WTC11 (cell line): ENCODE data around the gene RAC2. TPM values are rescaled to one million over a fixed set of nuclear protein-coding genes. Genes with fewer than 3 reads are reported as not detected.

Source experiments
- ATAC-seq: fragments of 200-7000 bp; cut with Tn5 transposase; 2 replicates; pipeline ENCODE4 v1.10.0; 2021; ENCODE audit warnings: mild to moderate bottlenecking, moderate library complexity
- CTCF ChIA-PET: fragments of 300-600 bp; sonication (Branson Sonifier 250); formaldehyde crosslinking; loops from one replicate; lab custom pipeline; 2021; ENCODE audit warnings: antibody characterized with exemption; lab: Charles Lee
- POLR2A ChIA-PET: fragments of 350-600 bp; sonication (Branson Sonifier 250); formaldehyde crosslinking; loops from one replicate; lab custom pipeline; 2021; ENCODE audit warnings: antibody characterized with exemption; lab: Charles Lee
- DNase-seq: peaks from one replicate; pipeline ENCODE4 v3.0.0; 2021; ENCODE audit warnings: low spot score
- H3K27ac Mint-ChIP-seq: 2 replicates; pipeline ENCODE4 v1.8.0; 2021; ENCODE audit warnings: mixed read lengths
- H3K27me3 Mint-ChIP-seq: 2 replicates; pipeline ENCODE4 v1.8.0; 2021; ENCODE audit warnings: low read depth, mild to moderate bottlenecking, moderate library complexity, mixed read lengths
- H3K36me3 Mint-ChIP-seq: 2 replicates; pipeline ENCODE4 v1.8.0; 2021; ENCODE audit warnings: mixed read lengths
- H3K4me1 Mint-ChIP-seq: 2 replicates; pipeline ENCODE4 v1.8.0; 2022; ENCODE audit warnings: mixed read lengths
- H3K4me3 Mint-ChIP-seq: 2 replicates; pipeline ENCODE4 v1.8.0; 2021; ENCODE audit warnings: mild to moderate bottlenecking, moderate library complexity, mixed read lengths
- H3K9me3 Mint-ChIP-seq: 2 replicates; pipeline ENCODE4 v1.8.0; 2021; ENCODE audit warnings: mixed read lengths
- AFF4 ChIP-seq: sonication (generic); formaldehyde crosslinking; IDR thresholded peaks from 2 replicates; pipeline ENCODE4 v1.8.1; 2023; ENCODE audit warnings: mild to moderate bottlenecking, missing genetic modification reagents, borderline replicate concordance
- ATF3 ChIP-seq: sonication (generic); formaldehyde crosslinking; conservative IDR thresholded peaks from 2 replicates; pipeline ENCODE4 v1.8.1; 2022; ENCODE audit warnings: mild to moderate bottlenecking, missing genetic modification reagents
- CTCF ChIP-seq: fragments of 200-600 bp; IDR thresholded peaks from 2 replicates; pipeline ENCODE4 v1.8.0; 2022; ENCODE audit warnings: antibody characterized with exemption
- E2F1 ChIP-seq: sonication (generic); formaldehyde crosslinking; IDR thresholded peaks from 2 replicates; pipeline ENCODE4 v1.8.0; 2022; ENCODE audit warnings: mild to moderate bottlenecking, missing genetic modification reagents
- E2F4 ChIP-seq: sonication (generic); formaldehyde crosslinking; IDR thresholded peaks from 2 replicates; pipeline ENCODE4 v1.8.1; 2022; ENCODE audit warnings: low read depth, mild to moderate bottlenecking, moderate library complexity, missing genetic modification reagents, borderline replicate concordance
- ELF4 ChIP-seq: sonication (generic); formaldehyde crosslinking; IDR thresholded peaks from 2 replicates; pipeline ENCODE4 v1.8.1; 2022; ENCODE audit warnings: low read depth, mild to moderate bottlenecking, moderate library complexity, missing genetic modification reagents
- GRHL2 ChIP-seq: fragments of 250-450 bp; sonication (Bioruptor Pico); IDR thresholded peaks from 2 replicates; pipeline ENCODE4 v1.8.0; 2022; ENCODE audit warnings: mild to moderate bottlenecking, moderate library complexity; ENCODE audit not compliant: insufficient replicate concordance, severe bottlenecking
- MLX ChIP-seq: sonication (generic); formaldehyde crosslinking; IDR thresholded peaks from 2 replicates; pipeline ENCODE4 v1.8.1; 2023; ENCODE audit warnings: mild to moderate bottlenecking, missing genetic modification reagents, moderate library complexity
- NR3C1 ChIP-seq: sonication (generic); formaldehyde crosslinking; conservative IDR thresholded peaks from 2 replicates; pipeline ENCODE4 v1.8.1; 2023; ENCODE audit warnings: low read depth, mild to moderate bottlenecking, missing genetic modification reagents
- SMAD4 ChIP-seq: sonication (generic); formaldehyde crosslinking; IDR thresholded peaks from 2 replicates; pipeline ENCODE4 v1.8.0; 2022; ENCODE audit warnings: mild to moderate bottlenecking, missing genetic modification reagents
- SP1 ChIP-seq: sonication (generic); formaldehyde crosslinking; conservative IDR thresholded peaks from 2 replicates; pipeline ENCODE4 v1.8.1; 2022; ENCODE audit warnings: missing genetic modification reagents
- TEAD1 ChIP-seq: sonication (generic); formaldehyde crosslinking; IDR thresholded peaks from 2 replicates; pipeline ENCODE4 v1.8.0; 2022; ENCODE audit warnings: mild to moderate bottlenecking, missing genetic modification reagents
- ZMAT4 ChIP-seq: fragments of 250-450 bp; sonication (Bioruptor Pico); IDR thresholded peaks from 2 replicates; pipeline ENCODE4 v1.9.0; 2021; ENCODE audit warnings: mild to moderate bottlenecking
- ZNF263 ChIP-seq: sonication (generic); formaldehyde crosslinking; IDR thresholded peaks from 2 replicates; pipeline ENCODE4 v1.8.1; 2022; ENCODE audit warnings: low read depth, mild to moderate bottlenecking, moderate library complexity, missing genetic modification reagents
- ZNF281 ChIP-seq: sonication (generic); formaldehyde crosslinking; IDR thresholded peaks from 2 replicates; pipeline ENCODE4 v1.8.0; 2023; ENCODE audit warnings: mild to moderate bottlenecking, missing genetic modification reagents
- total RNA-seq: library from RNA; stranded (reverse); gene quantifications from 3 replicates; pipeline ENCODE4 v1.2.3, GENCODE V29; 2021

RAC2 gene
- total RNA-seq, 1 experiment from 2014 or later: 3.6 TPM

GRCh38 chr22:37199103-37199759, 44.8 kb downstream of the RAC2 start (continued):
- TF ChIP-seq AFF4 (no peak), ZNF263 (CRISPR knock-in tag) (no peak), GRHL2 (CRISPR knock-in tag) (no peak), SMAD4 (CRISPR knock-in tag) (no peak), ZMAT4 (CRISPR knock-in tag) (0 out of 2 replicates have a peak, but pooled peaks have one; percentile 53), ZNF281 (CRISPR knock-in tag) (0 out of 2 replicates have a peak, but pooled peaks have one; percentile 6), NR3C1 (CRISPR knock-in tag) (no peak; the same call in 1 of the 2 replicates), E2F1 (CRISPR knock-in tag) (no peak), MLX (CRISPR knock-in tag) (no peak)

GRCh38 chr22:37198258-37199102, 45.6 kb downstream of the RAC2 start:
- POLR2A ChIA-PET: interaction anchor here (1.3 kb wide), 1 partner anchor 11 kb away, joined by 4 read pairs; the partner anchor contains the start of gene C1QTNF6
- no peak overlapping the region for H3K27ac Mint-ChIP-seq
- H3K4me3 Mint-ChIP-seq: peak overlapping the region; percentile 70
- H3K36me3 Mint-ChIP-seq: peaks cover 4% of the 10 kb centered on the region
- DNase-seq (peak; percentile 87), ATAC-seq (peak; percentile 1; the same call in 1 of the 2 replicates)
- no peak for TF ChIP-seq ELF4 (CRISPR knock-in tag)
- TF ChIP-seq E2F4 (CRISPR knock-in tag): no peak
- no peak for TF ChIP-seq TEAD1 (CRISPR knock-in tag)
- TF ChIP-seq ATF3 (CRISPR knock-in tag): no peak
- no peak for TF ChIP-seq SP1 (CRISPR knock-in tag)
- peak; percentile 73 for TF ChIP-seq CTCF
- 0 out of 2 replicates have a peak, but pooled peaks cover 3% of the 10 kb centered on the region for H3K27me3 Mint-ChIP-seq
- H3K9me3 Mint-ChIP-seq: peaks cover 3% of the 10 kb centered on the region
- CTCF ChIA-PET: interaction anchor here (0.6 to 4.9 kb wide), 55 partner anchors 8 to 638 kb away, joined by 3 to 68 read pairs (median 6); partner anchors contain the start of genes C1QTNF6, IL2RB, KCTD17 and MFNG
- peaks cover 33% of the 10 kb centered on the region for H3K4me1 Mint-ChIP-seq
